ENCODE data around the gene TCERG1L.

GRCh38 chr10:131113709-131114291, 197.7 kb downstream of the TCERG1L start:
- TF ChIP-seq POLR2AphosphoS5 (IDR thresholded peaks at IDR 0.05; ENCODE audit: low read depth, low read length), result no peak
- TF ChIP-seq POLR2A (IDR thresholded peaks at IDR 0.05; ENCODE audit: low read depth, low read length), result no peak
- TF ChIP-seq TAF1 (IDR thresholded peaks at IDR 0.05; ENCODE audit: borderline replicate concordance, low read depth, low read length), result no peak
